ENCODE data around the gene FGFR4.

DNA sequence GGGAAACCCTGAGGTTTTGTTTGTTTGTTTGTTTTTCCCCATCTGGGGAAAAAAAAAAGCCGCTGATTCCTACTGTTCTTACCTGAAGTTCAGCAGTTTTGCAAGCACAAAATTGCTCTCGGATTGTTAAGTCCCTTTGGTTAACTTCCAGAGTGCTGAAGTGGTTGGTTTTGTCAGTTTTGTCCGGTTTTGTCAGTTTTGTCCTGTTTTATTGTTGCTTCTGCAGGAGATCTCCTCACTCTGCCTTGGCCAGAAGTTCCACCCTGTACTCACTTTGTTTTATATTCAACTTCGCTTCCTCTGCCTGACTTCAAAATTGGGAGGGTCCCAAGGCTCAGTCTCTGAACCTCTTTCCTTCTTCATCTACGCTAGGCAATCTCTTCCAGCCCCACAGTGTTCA, 49.8 kb upstream of the FGFR4 start:
- TF ChIP-seq, protein P1, sequence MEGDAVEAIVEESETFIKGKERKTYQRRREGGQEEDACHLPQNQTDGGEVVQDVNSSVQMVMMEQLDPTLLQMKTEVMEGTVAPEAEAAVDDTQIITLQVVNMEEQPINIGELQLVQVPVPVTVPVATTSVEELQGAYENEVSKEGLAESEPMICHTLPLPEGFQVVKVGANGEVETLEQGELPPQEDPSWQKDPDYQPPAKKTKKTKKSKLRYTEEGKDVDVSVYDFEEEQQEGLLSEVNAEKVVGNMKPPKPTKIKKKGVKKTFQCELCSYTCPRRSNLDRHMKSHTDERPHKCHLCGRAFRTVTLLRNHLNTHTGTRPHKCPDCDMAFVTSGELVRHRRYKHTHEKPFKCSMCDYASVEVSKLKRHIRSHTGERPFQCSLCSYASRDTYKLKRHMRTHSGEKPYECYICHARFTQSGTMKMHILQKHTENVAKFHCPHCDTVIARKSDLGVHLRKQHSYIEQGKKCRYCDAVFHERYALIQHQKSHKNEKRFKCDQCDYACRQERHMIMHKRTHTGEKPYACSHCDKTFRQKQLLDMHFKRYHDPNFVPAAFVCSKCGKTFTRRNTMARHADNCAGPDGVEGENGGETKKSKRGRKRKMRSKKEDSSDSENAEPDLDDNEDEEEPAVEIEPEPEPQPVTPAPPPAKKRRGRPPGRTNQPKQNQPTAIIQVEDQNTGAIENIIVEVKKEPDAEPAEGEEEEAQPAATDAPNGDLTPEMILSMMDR (conservative IDR thresholded peaks at IDR 0.05): no peak
- no peak for TF ChIP-seq EZH2 (IDR thresholded peaks at IDR 0.05; ENCODE audit: low read depth)
